Parathyroid adenoma (tissue), 2 donors: ENCODE data around the gene NEDD4L.

ENCODE experiments used
- H2AFZ ChIP-seq: fragments of 300-600 bp; sonication (generic); one replicate; pipeline ENCODE4 v1.7.0; 2017; ENCODE audit warnings: antibody characterized with exemption, mild to moderate bottlenecking
- H3K27ac ChIP-seq: fragments of 300-600 bp; sonication (generic); one replicate; pipeline ENCODE4 v1.7.0; 2017
- H3K27me3 ChIP-seq: fragments of 300-600 bp; sonication (generic); one replicate; pipeline ENCODE4 v1.7.0; 2017; ENCODE audit warnings: low read length; ENCODE audit not compliant: control insufficient read depth, insufficient read depth
- H3K36me3 ChIP-seq: fragments of 300-600 bp; sonication (generic); one replicate; pipeline ENCODE4 v1.7.0; 2017; ENCODE audit warnings: low read length; ENCODE audit not compliant: control insufficient read depth, insufficient read depth
- H3K4me1 ChIP-seq: fragments of 300-600 bp; sonication (generic); one replicate; pipeline ENCODE4 v1.7.0; 2017; ENCODE audit warnings: control low read depth
- H3K4me2 ChIP-seq: fragments of 300-600 bp; sonication (generic); one replicate; pipeline ENCODE4 v1.7.0; 2017; ENCODE audit warnings: low read length
- H3K4me3 ChIP-seq: fragments of 300-600 bp; sonication (generic); one replicate; pipeline ENCODE4 v1.7.0; 2017; ENCODE audit warnings: low read depth, low read length
- H3K79me2 ChIP-seq: fragments of 300-600 bp; sonication (generic); one replicate; pipeline ENCODE4 v1.7.0; 2017; ENCODE audit warnings: control low read depth
- H3K9ac ChIP-seq: fragments of 300-600 bp; sonication (generic); one replicate; pipeline ENCODE4 v1.7.0; 2017; ENCODE audit warnings: mild to moderate bottlenecking
- H3K9me3 ChIP-seq: fragments of 300-600 bp; sonication (generic); one replicate; pipeline ENCODE4 v1.7.0; 2017; ENCODE audit warnings: low read length; ENCODE audit not compliant: control insufficient read depth
- CTCF ChIP-seq: fragments of 300-600 bp; sonication (generic); IDR thresholded peaks from one replicate; pipeline ENCODE4 v1.7.0; 2017; ENCODE audit warnings: antibody characterized with exemption, mild to moderate bottlenecking
- donor health status: primary hyperparathyroidism.

The NEDD4L gene

GRCh38 chr18:58132595-58133261 is 88.7 kb downstream of the NEDD4L start:
- H3K4me3 ChIP-seq = no peak overlapping the region
- TF ChIP-seq CTCF = no peak
- H3K36me3 ChIP-seq = no peaks in the 10 kb centered on the region
- no peaks in the 10 kb centered on the region for H3K27me3 ChIP-seq
- H3K79me2 ChIP-seq = peaks cover 9% of the 10 kb centered on the region
- H3K4me1 ChIP-seq = peaks cover 5% of the 10 kb centered on the region
- H3K9ac ChIP-seq = no peak overlapping the region
- no peak overlapping the region for H3K27ac ChIP-seq
- H3K9me3 ChIP-seq = no peaks in the 10 kb centered on the region
- no peak overlapping the region for H3K4me2 ChIP-seq
- no peak overlapping the region for H2AFZ ChIP-seq

GRCh38 chr18:58135183-58135641 is 91.2 kb downstream of the NEDD4L start:
- H3K4me2 ChIP-seq = no peak overlapping the region
- TF ChIP-seq CTCF = no peak
- H3K9me3 ChIP-seq = no peaks in the 10 kb centered on the region
- peaks cover 5% of the 10 kb centered on the region for H3K4me1 ChIP-seq
- no peak overlapping the region for H3K9ac ChIP-seq
- H3K79me2 ChIP-seq = no peaks in the 10 kb centered on the region
- no peak overlapping the region for H3K4me3 ChIP-seq
- H3K36me3 ChIP-seq = no peaks in the 10 kb centered on the region
- no peak overlapping the region for H3K27ac ChIP-seq
- H2AFZ ChIP-seq = peak overlapping the region; percentile 56
- no peaks in the 10 kb centered on the region for H3K27me3 ChIP-seq

- no peaks in the 10 kb centered on the region for H3K79me2 ChIP-seq
- H3K9ac ChIP-seq = no peak overlapping the region
- H3K9me3 ChIP-seq = no peaks in the 10 kb centered on the region
- peaks cover 10% of the 10 kb centered on the region for H3K4me1 ChIP-seq
- H3K27me3 ChIP-seq = no peaks in the 10 kb centered on the region
- no peak overlapping the region for H3K27ac ChIP-seq
- TF ChIP-seq CTCF = peak; percentile 87
- H2AFZ ChIP-seq = peak overlapping the region; percentile 56
- no peak overlapping the region for H3K4me3 ChIP-seq
- H3K36me3 ChIP-seq = no peaks in the 10 kb centered on the region
- H3K4me2 ChIP-seq = no peak overlapping the region
These were observed 91.8 kb downstream of the NEDD4L start for GRCh38 chr18:58135701-58136331.

- no peak overlapping the region for H3K4me2 ChIP-seq
- H3K4me3 ChIP-seq = no peak overlapping the region
- H3K27me3 ChIP-seq = no peaks in the 10 kb centered on the region
These were observed 92.9 kb downstream of the NEDD4L start for GRCh38 chr18:58136879-58137278.

More at GRCh38 chr18:58136879-58137278, 92.9 kb downstream of the NEDD4L start:
- Histone ChIP-seq H3K27ac (no peak overlapping the region), H3K9ac (no peak overlapping the region), H3K36me3 (no peaks in the 10 kb centered on the region), H3K9me3 (no peaks in the 10 kb centered on the region), H3K4me1 (peaks cover 14% of the 10 kb centered on the region), H3K79me2 (no peaks in the 10 kb centered on the region), H2AFZ (no peak overlapping the region)
- TF ChIP-seq CTCF = no peak
